WTC11 (cell line): ENCODE results near the gene TRIM62.

Experiments
- TF ChIP-seq, protein P1 (sequence below): sonication (generic); formaldehyde crosslinking; IDR thresholded peaks from 2 replicates; pipeline ENCODE4 v1.8.1; 2023; ENCODE audit warnings: mild to moderate bottlenecking, missing genetic modification reagents, moderate library complexity
- TF ChIP-seq, protein P2 (sequence below): fragments of 200-600 bp; IDR thresholded peaks from 2 replicates; pipeline ENCODE4 v1.8.0; 2022; ENCODE audit warnings: antibody characterized with exemption

DNA sequence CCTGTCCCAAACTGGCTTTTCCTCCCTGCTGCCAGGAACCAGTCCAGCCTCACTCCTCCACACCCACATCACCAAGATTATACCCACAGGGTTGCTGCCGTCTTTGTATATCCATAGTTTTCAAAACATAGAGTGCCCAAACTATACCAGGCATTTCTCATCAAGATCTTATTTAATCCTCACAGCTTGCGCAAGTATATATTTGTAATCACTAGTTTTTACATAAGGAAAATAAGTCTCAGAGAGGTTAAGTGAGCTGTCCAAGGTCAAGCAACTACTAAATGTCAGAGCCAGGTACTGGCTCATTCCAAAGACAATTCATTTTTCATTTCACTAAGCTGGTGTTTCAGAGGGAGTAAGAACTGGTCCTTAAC, 39.5 kb upstream of the TRIM62 start:
- TF ChIP-seq, protein P1, sequence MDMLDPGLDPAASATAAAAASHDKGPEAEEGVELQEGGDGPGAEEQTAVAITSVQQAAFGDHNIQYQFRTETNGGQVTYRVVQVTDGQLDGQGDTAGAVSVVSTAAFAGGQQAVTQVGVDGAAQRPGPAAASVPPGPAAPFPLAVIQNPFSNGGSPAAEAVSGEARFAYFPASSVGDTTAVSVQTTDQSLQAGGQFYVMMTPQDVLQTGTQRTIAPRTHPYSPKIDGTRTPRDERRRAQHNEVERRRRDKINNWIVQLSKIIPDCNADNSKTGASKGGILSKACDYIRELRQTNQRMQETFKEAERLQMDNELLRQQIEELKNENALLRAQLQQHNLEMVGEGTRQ (CRISPR knock-in tag), result no peak
- TF ChIP-seq, protein P2, sequence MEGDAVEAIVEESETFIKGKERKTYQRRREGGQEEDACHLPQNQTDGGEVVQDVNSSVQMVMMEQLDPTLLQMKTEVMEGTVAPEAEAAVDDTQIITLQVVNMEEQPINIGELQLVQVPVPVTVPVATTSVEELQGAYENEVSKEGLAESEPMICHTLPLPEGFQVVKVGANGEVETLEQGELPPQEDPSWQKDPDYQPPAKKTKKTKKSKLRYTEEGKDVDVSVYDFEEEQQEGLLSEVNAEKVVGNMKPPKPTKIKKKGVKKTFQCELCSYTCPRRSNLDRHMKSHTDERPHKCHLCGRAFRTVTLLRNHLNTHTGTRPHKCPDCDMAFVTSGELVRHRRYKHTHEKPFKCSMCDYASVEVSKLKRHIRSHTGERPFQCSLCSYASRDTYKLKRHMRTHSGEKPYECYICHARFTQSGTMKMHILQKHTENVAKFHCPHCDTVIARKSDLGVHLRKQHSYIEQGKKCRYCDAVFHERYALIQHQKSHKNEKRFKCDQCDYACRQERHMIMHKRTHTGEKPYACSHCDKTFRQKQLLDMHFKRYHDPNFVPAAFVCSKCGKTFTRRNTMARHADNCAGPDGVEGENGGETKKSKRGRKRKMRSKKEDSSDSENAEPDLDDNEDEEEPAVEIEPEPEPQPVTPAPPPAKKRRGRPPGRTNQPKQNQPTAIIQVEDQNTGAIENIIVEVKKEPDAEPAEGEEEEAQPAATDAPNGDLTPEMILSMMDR, result no peak
